GM23338 (cell line): ENCODE results near the gene COL4A6. TPM values are rescaled to one million over a fixed set of nuclear protein-coding genes. Genes with fewer than 3 reads are reported as not detected.

Experiments
- ATAC-seq: fragments of 200-7000 bp; cut with Tn5 transposase; 3 replicates; pipeline ENCODE4 v1.9.1; 2020
- DNase-seq: peaks from one replicate; pipeline ENCODE4 v3.0.0-alpha.2; 2015; ENCODE audit warnings: low spot score
- H2AFZ ChIP-seq: fragments of 200-600 bp; sonication (generic); 2 replicates; pipeline ENCODE4 v1.8.0; 2016; ENCODE audit warnings: antibody characterized with exemption, mild to moderate bottlenecking, moderate library complexity
- H3F3A ChIP-seq: fragments of 200-600 bp; sonication (generic); replicated peaks from 2 replicates; pipeline ENCODE4 v1.8.0; 2017; ENCODE audit warnings: antibody characterized with exemption, mixed run types, low read depth
- H3K27ac ChIP-seq: fragments of 200-600 bp; sonication (generic); 2 replicates; pipeline ENCODE4 v1.6.1; 2016; ENCODE audit warnings: low read depth
- H3K27me3 ChIP-seq: fragments of 200-600 bp; sonication (generic); 2 replicates; pipeline ENCODE4 v1.8.0; 2016; ENCODE audit warnings: mild to moderate bottlenecking, mixed run types, moderate library complexity; ENCODE audit not compliant: insufficient read depth
- H3K36me3 ChIP-seq: fragments of 200-600 bp; sonication (generic); 2 replicates; pipeline ENCODE4 v1.8.0; 2016; ENCODE audit warnings: mild to moderate bottlenecking; ENCODE audit not compliant: insufficient read depth
- H3K4me1 ChIP-seq: fragments of 200-600 bp; sonication (generic); 2 replicates; pipeline ENCODE4 v1.8.0; 2016; ENCODE audit warnings: mild to moderate bottlenecking, moderate library complexity; ENCODE audit not compliant: insufficient read depth
- H3K4me2 ChIP-seq: fragments of 200-600 bp; sonication (generic); 2 replicates; pipeline ENCODE4 v1.7.1; 2017; ENCODE audit warnings: mixed run types
- H3K4me3 ChIP-seq: fragments of 200-600 bp; sonication (generic); 2 replicates; pipeline ENCODE4 v1.6.1; 2016; ENCODE audit warnings: mixed run types
- H3K79me2 ChIP-seq: fragments of 200-600 bp; sonication (generic); replicated peaks from 2 replicates; pipeline ENCODE4 v1.8.0; 2017; ENCODE audit warnings: mild to moderate bottlenecking; ENCODE audit not compliant: insufficient read depth
- H3K9me2 ChIP-seq: fragments of 200-600 bp; sonication (generic); 2 replicates; pipeline ENCODE4 v1.8.0; 2017; ENCODE audit not compliant: insufficient read depth
- H4K20me1 ChIP-seq: fragments of 200-600 bp; sonication (generic); replicated peaks from 2 replicates; pipeline ENCODE4 v1.8.0; 2017; ENCODE audit warnings: mild to moderate bottlenecking; ENCODE audit not compliant: insufficient read depth
- H3K27ac Mint-ChIP-seq: 2 replicates; pipeline ENCODE4 v1.8.0; 2020; ENCODE audit warnings: inconsistent platforms, mild to moderate bottlenecking, moderate library complexity, mixed read lengths
- H3K27me3 Mint-ChIP-seq: 3 replicates; pipeline ENCODE4 v1.8.0; 2022; ENCODE audit warnings: low read depth, mild to moderate bottlenecking, moderate library complexity, mixed read lengths, inconsistent platforms; ENCODE audit not compliant: insufficient read depth, poor library complexity
- H3K36me3 Mint-ChIP-seq: 3 replicates; pipeline ENCODE4 v1.8.0; 2021; ENCODE audit warnings: low read depth, mild to moderate bottlenecking, inconsistent platforms, moderate library complexity, mixed read lengths
- H3K4me1 Mint-ChIP-seq: 3 replicates; pipeline ENCODE4 v1.8.0; 2020; ENCODE audit warnings: mild to moderate bottlenecking, inconsistent platforms, mixed read lengths
- H3K4me3 Mint-ChIP-seq: 3 replicates; pipeline ENCODE4 v1.8.0; 2021; ENCODE audit warnings: moderate library complexity, mild to moderate bottlenecking, inconsistent platforms, mixed read lengths
- H3K9me3 Mint-ChIP-seq: 3 replicates; pipeline ENCODE4 v1.8.0; 2020; ENCODE audit warnings: moderate library complexity, mild to moderate bottlenecking, inconsistent platforms, mixed read lengths
- CREB1 ChIP-seq: fragments of 250-450 bp; sonication (Bioruptor Pico); IDR thresholded peaks from 2 replicates; pipeline ENCODE4 v1.5.0; 2020; ENCODE audit warnings: low read depth, mild to moderate bottlenecking, moderate library complexity
- CTCF ChIP-seq, 2 experiments: fragments of 200-600 bp in 1 of 2; sonication (generic) in 1 of 2; conservative IDR thresholded peaks; 2 replicates each; pipeline versions ENCODE4 v1.5.1 to v1.6.1; 2016 to 2017; ENCODE audit warnings: antibody characterized with exemption in 2 of 2, low read depth in 2 of 2, mild to moderate bottlenecking in 2 of 2, moderate library complexity in 1 of 2
- ETS1 ChIP-seq: IDR thresholded peaks from 2 replicates; pipeline ENCODE4 v1.6.1; 2016; ENCODE audit warnings: antibody characterized with exemption
- EZH2 ChIP-seq: fragments of 200-600 bp; sonication (generic); IDR thresholded peaks from one replicate; pipeline ENCODE4 v1.8.0; 2017; ENCODE audit warnings: antibody characterized with exemption, mild to moderate bottlenecking, low read depth; ENCODE audit not compliant: unreplicated experiment
- EZH2phosphoT487 ChIP-seq: fragments of 200-600 bp; sonication (generic); IDR thresholded peaks from one replicate; pipeline ENCODE4 v1.8.1; 2018; ENCODE audit warnings: antibody characterized with exemption; ENCODE audit not compliant: unreplicated experiment
- JUNB ChIP-seq: IDR thresholded peaks from one replicate; pipeline ENCODE4 v1.6.1; 2016; ENCODE audit warnings: antibody characterized with exemption; ENCODE audit not compliant: unreplicated experiment
- NANOG ChIP-seq: IDR thresholded peaks from 2 replicates; pipeline ENCODE4 v1.6.1; 2016; ENCODE audit warnings: antibody characterized with exemption, borderline replicate concordance
- POLR2AphosphoS5 ChIP-seq: IDR thresholded peaks from 2 replicates; pipeline ENCODE4 v1.6.1; 2016; ENCODE audit warnings: antibody characterized with exemption, low read depth
- REST ChIP-seq: IDR thresholded peaks from one replicate; pipeline ENCODE4 v1.6.1; 2018; ENCODE audit warnings: antibody characterized with exemption; ENCODE audit not compliant: unreplicated experiment
- STAT1 ChIP-seq: IDR thresholded peaks from one replicate; pipeline ENCODE4 v1.6.1; 2016; ENCODE audit warnings: antibody characterized with exemption; ENCODE audit not compliant: unreplicated experiment
- ZNF114 ChIP-seq: fragments of 250-450 bp; sonication (Bioruptor Pico); IDR thresholded peaks from 2 replicates; pipeline ENCODE4 v1.5.0; 2020; ENCODE audit warnings: mild to moderate bottlenecking, moderate library complexity
- ZNF331 ChIP-seq: fragments of 250-450 bp; sonication (Bioruptor Pico); IDR thresholded peaks from 2 replicates; pipeline ENCODE4 v1.5.0; 2020; ENCODE audit warnings: low read depth, mild to moderate bottlenecking, moderate library complexity
- ZNF462 ChIP-seq: fragments of 250-450 bp; sonication (Bioruptor Pico); IDR thresholded peaks from 2 replicates; pipeline ENCODE4 v1.5.0; 2020; ENCODE audit warnings: mild to moderate bottlenecking, moderate library complexity
- polyA plus RNA-seq: library from polyadenylated mRNA; unstranded; fragments of >200 nt; fragmentation: Nextera tagmentation; extraction: Ambion mirVana; gene quantifications from 2 replicates; pipeline ENCODE4 v1.2.1, GENCODE V29; 2016
- total RNA-seq: library from RNA; depleted of rRNA; stranded (reverse); fragments of >200 nt; shearing (Covaris generic); gene quantifications from 2 replicates; pipeline ENCODE4 v1.2.3, GENCODE V29; 2014

The COL4A6 gene
- total and polyA plus RNA-seq, 2 experiments from 2014 or later = 4.1 to 15.2 TPM

- ATAC-seq (no peak), DNase-seq (no peak)
- Mint-ChIP-seq H3K36me3 (no peaks in the 10 kb centered on the region), H3K4me3 (no peak overlapping the region), H3K27me3 (no peaks in the 10 kb centered on the region), H3K27ac (no peak overlapping the region), H3K9me3 (no peaks in the 10 kb centered on the region), H3K4me1 (peaks cover 6% of the 10 kb centered on the region; the same call in 2 of the 3 replicates)
- no peaks in the 10 kb centered on the region; the same call in 1 of the 2 replicates for H3K4me1 ChIP-seq
- H3K27ac ChIP-seq = no peak overlapping the region
- no peaks in the 10 kb centered on the region for H3F3A ChIP-seq
- TF ChIP-seq ZNF331 (CRISPR knock-in tag) (no peak), JUNB (no peak), POLR2AphosphoS5 (no peak), CREB1 (CRISPR knock-in tag) (no peak), ZNF114 (no peak), EZH2phosphoT487 (no peak), STAT1 (no peak), ZNF462 (CRISPR knock-in tag) (no peak), CTCF (conservative IDR thresholded peaks at IDR 0.05; ENCODE audit: low read depth in 2 of 2) (no peak), NANOG (no peak), REST (no peak), EZH2 (no peak), ETS1 (no peak)
- H3K79me2 ChIP-seq = no peaks in the 10 kb centered on the region
- no peaks in the 10 kb centered on the region for H3K27me3 ChIP-seq
- H3K36me3 ChIP-seq = no peaks in the 10 kb centered on the region
- H3K9me2 ChIP-seq = no peaks in the 10 kb centered on the region
- H3K4me3 ChIP-seq = no peak overlapping the region
- no peak overlapping the region for H2AFZ ChIP-seq
- H4K20me1 ChIP-seq = no peaks in the 10 kb centered on the region
- no peak overlapping the region for H3K4me2 ChIP-seq
These were observed 127.7 kb downstream of the COL4A6 start for GRCh38 chrX:108310506-108310905.
